Hematopoietic multipotent progenitor cell treated with erythropoietin and hydrocortisone succinate and interleukin-3 and kit ligand, for 15 days (in vitro differentiated cells): ENCODE measurements around the gene SNX18.
"Not testable (repeated sequence)": the region's sequence is repeated elsewhere in the genome, so short reads cannot be mapped to it uniquely, and the experiment has no call there.

Experiments
- DNase-seq: peaks from one replicate; pipeline ENCODE4 v3.0.0-alpha.2; 2015; ENCODE audit warnings: low spot score

The SNX18 gene

GRCh38 chr5:54520438-54520846 lies 2.9 kb downstream of the SNX18 start:
- no peak for DNase-seq

GRCh38 chr5:54520940-54521339 lies 3.4 kb downstream of the SNX18 start:
- DNase-seq, result no peak

GRCh38 chr5:54521856-54522479 lies 4.4 kb downstream of the SNX18 start:
- DNase-seq, result no peak

- no peak for DNase-seq
Observed at GRCh38 chr5:54523534-54523933, 6.0 kb downstream of the SNX18 start.

GRCh38 chr5:54524082-54524481 lies 6.5 kb downstream of the SNX18 start:
- DNase-seq, result no peak

GRCh38 chr5:54524704-54525103 lies 7.1 kb downstream of the SNX18 start:
- DNase-seq, result no peak

- no peak for DNase-seq
Observed at GRCh38 chr5:54525261-54525660, 7.7 kb downstream of the SNX18 start.

GRCh38 chr5:54525692-54526091 lies 8.1 kb downstream of the SNX18 start:
- no peak for DNase-seq

- DNase-seq, result no peak
Observed at GRCh38 chr5:54526604-54527288, 9.2 kb downstream of the SNX18 start.

- no peak for DNase-seq
Observed at GRCh38 chr5:54528633-54529209, 11.2 kb downstream of the SNX18 start.

GRCh38 chr5:54529565-54529964 lies 12.0 kb downstream of the SNX18 start:
- no peak for DNase-seq

- DNase-seq, result no peak
Observed at GRCh38 chr5:54531546-54531945, 14.0 kb downstream of the SNX18 start.

GRCh38 chr5:54533541-54534190 lies 16.1 kb downstream of the SNX18 start:
- DNase-seq, result no peak

- DNase-seq, result no peak
Observed at GRCh38 chr5:54534191-54535004, 16.8 kb downstream of the SNX18 start.

- no peak for DNase-seq
Observed at GRCh38 chr5:54535149-54535844, 17.7 kb downstream of the SNX18 start.

- not testable (repeated sequence) for DNase-seq
Observed at GRCh38 chr5:54536375-54536774, 18.8 kb downstream of the SNX18 start.

- not testable (repeated sequence) for DNase-seq
Observed at GRCh38 chr5:54536861-54537260, 19.3 kb downstream of the SNX18 start.

GRCh38 chr5:54537725-54538124 lies 20.2 kb downstream of the SNX18 start:
- DNase-seq, result no peak

GRCh38 chr5:54538156-54538555 lies 20.6 kb downstream of the SNX18 start:
- DNase-seq, result no peak

GRCh38 chr5:54539001-54539400 lies 21.4 kb downstream of the SNX18 start:
- no peak for DNase-seq

- DNase-seq, result no peak
Observed at GRCh38 chr5:54540286-54540685, 22.7 kb downstream of the SNX18 start.
